Smooth muscle cell (in vitro differentiated cells): ENCODE results near the gene AADACL4. TPM values are rescaled to one million over a fixed set of nuclear protein-coding genes. Genes with fewer than 3 reads are reported as not detected.

Experiments
- DNase-seq: peaks from one replicate; lab custom pipeline; 2025; ENCODE audit not compliant: unreplicated experiment; lab: John Stamatoyannopoulos, UW
- H2AFZ ChIP-seq: fragments of 200-600 bp; sonication (generic); 2 replicates; pipeline ENCODE4 v1.6.0; 2016; ENCODE audit warnings: antibody characterized with exemption, low read depth, mild to moderate bottlenecking
- H3F3A ChIP-seq: fragments of 200-600 bp; sonication (generic); 2 replicates; pipeline ENCODE4 v1.6.0; 2017; ENCODE audit warnings: antibody characterized with exemption, low read depth
- H3K27ac ChIP-seq: fragments of 200-600 bp; sonication (generic); 2 replicates; pipeline ENCODE4 v1.5.1; 2016; ENCODE audit warnings: low read depth, mild to moderate bottlenecking
- H3K27me3 ChIP-seq: fragments of 200-600 bp; sonication (generic); 2 replicates; pipeline ENCODE4 v1.6.1; 2016; ENCODE audit warnings: low read depth, mild to moderate bottlenecking
- H3K36me3 ChIP-seq: fragments of 200-600 bp; sonication (generic); 2 replicates; pipeline ENCODE4 v1.5.1; 2016; ENCODE audit warnings: low read depth
- H3K4me1 ChIP-seq: fragments of 200-600 bp; sonication (generic); 2 replicates; pipeline ENCODE4 v1.5.1; 2016; ENCODE audit warnings: low read depth
- H3K4me2 ChIP-seq: fragments of 200-600 bp; sonication (generic); 2 replicates; pipeline ENCODE4 v1.6.0; 2016; ENCODE audit warnings: mild to moderate bottlenecking
- H3K4me3 ChIP-seq: fragments of 200-600 bp; sonication (generic); 2 replicates; pipeline ENCODE4 v1.5.1; 2016; ENCODE audit warnings: mild to moderate bottlenecking
- H3K79me2 ChIP-seq: fragments of 200-600 bp; sonication (generic); 2 replicates; pipeline ENCODE4 v1.6.0; 2016; ENCODE audit warnings: low read depth, mild to moderate bottlenecking
- H3K9ac ChIP-seq: fragments of 200-600 bp; sonication (generic); 2 replicates; pipeline ENCODE4 v1.6.0; 2016; ENCODE audit warnings: low read depth
- H3K9me3 ChIP-seq: fragments of 200-600 bp; sonication (generic); replicated peaks from 2 replicates; pipeline ENCODE4 v1.5.1; 2016; ENCODE audit warnings: low read depth
- H4K20me1 ChIP-seq: fragments of 200-600 bp; sonication (generic); 2 replicates; pipeline ENCODE4 v1.6.0; 2016; ENCODE audit warnings: low read depth
- WGBS: methylation state at CpG from one replicate; pipeline ENCODE4 v1.1.7; 2016; ENCODE audit warnings: low lambda C conversion rate; 5-methylcytosine and 5-hydroxymethylcytosine counted together
- polyA plus RNA-seq: library from polyadenylated mRNA; unstranded; fragments of >200 nt; fragmentation: Nextera tagmentation; extraction: Ambion mirVana; gene quantifications from 2 replicates; pipeline ENCODE4 v1.2.1, GENCODE V29; 2016
- total RNA-seq: library from RNA; depleted of rRNA; stranded (reverse); fragments of >200 nt; gene quantifications from 2 replicates; pipeline ENCODE4 v1.2.3, GENCODE V29; 2014
- TF ChIP-seq, protein P1 (sequence below): fragments of 200-600 bp; sonication (generic); IDR thresholded peaks from 2 replicates; pipeline ENCODE4 v1.5.1; 2017; ENCODE audit warnings: borderline replicate concordance, mild to moderate bottlenecking, antibody characterized with exemption; ENCODE audit not compliant: insufficient read depth, poor library complexity, severe bottlenecking

AADACL4 gene
- total and polyA plus RNA-seq, 2 experiments from 2014 or later, result not detected

DNA sequence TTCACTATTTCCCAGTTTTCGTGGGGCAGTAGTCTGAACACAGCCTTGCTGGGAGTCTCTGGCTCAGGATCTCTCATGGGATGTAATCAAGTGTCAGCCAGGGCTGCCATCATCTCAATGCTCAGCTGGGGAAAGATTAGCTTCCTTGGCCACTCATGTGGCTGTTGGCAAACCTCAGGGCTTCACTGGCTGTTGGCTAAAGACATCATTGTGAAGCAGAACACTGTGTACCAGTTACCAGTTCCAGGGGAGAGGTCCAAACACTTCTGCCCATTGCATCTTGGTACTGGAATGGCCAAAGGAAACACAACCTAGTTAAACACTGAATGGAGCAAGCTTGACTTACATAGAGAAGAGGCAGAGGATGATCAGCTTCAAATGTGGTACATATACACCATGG, 33.7 kb downstream of the AADACL4 start:
- no peaks in the 10 kb centered on the region for H3K9me3 ChIP-seq
- no peak for DNase-seq
- H3K27ac ChIP-seq, result no peak overlapping the region
- no peak overlapping the region for H2AFZ ChIP-seq
- no peaks in the 10 kb centered on the region for H3F3A ChIP-seq
- no peak overlapping the region for H3K4me2 ChIP-seq
- H4K20me1 ChIP-seq, result no peaks in the 10 kb centered on the region
- TF ChIP-seq, protein P1, sequence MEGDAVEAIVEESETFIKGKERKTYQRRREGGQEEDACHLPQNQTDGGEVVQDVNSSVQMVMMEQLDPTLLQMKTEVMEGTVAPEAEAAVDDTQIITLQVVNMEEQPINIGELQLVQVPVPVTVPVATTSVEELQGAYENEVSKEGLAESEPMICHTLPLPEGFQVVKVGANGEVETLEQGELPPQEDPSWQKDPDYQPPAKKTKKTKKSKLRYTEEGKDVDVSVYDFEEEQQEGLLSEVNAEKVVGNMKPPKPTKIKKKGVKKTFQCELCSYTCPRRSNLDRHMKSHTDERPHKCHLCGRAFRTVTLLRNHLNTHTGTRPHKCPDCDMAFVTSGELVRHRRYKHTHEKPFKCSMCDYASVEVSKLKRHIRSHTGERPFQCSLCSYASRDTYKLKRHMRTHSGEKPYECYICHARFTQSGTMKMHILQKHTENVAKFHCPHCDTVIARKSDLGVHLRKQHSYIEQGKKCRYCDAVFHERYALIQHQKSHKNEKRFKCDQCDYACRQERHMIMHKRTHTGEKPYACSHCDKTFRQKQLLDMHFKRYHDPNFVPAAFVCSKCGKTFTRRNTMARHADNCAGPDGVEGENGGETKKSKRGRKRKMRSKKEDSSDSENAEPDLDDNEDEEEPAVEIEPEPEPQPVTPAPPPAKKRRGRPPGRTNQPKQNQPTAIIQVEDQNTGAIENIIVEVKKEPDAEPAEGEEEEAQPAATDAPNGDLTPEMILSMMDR, result no peak
- WGBS, result 90% methylated on average over 1 of the region's 1 CpG
- no peak overlapping the region for H3K9ac ChIP-seq
- no peaks in the 10 kb centered on the region for H3K36me3 ChIP-seq
- H3K4me1 ChIP-seq, result no peaks in the 10 kb centered on the region
- no peak overlapping the region for H3K4me3 ChIP-seq
- no peaks in the 10 kb centered on the region for H3K79me2 ChIP-seq
- no peaks in the 10 kb centered on the region for H3K27me3 ChIP-seq

DNA sequence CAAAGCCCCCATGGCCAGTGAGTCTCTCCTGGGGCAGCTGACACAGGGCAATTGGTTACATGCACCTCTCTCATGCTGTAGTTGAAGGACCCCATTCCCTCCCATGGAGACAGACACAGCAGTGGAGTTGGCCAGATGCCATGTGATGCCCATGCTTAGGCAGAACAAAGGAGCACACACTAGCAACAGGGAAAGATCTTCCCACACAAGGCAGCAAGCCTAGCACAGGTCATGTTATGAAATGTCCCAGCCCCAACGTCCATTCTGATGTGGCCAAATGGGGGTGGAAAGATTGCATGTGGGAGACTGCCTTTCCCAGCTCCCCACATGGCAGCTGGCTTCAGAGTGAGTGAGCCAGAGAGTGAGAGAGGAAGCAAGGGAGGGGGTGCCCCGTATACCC, 34.5 kb downstream of the AADACL4 start:
- H4K20me1 ChIP-seq, result no peaks in the 10 kb centered on the region
- TF ChIP-seq, protein P1, result no peak
- H3K4me1 ChIP-seq, result no peaks in the 10 kb centered on the region
- no peak overlapping the region for H2AFZ ChIP-seq
- no peak overlapping the region for H3K4me3 ChIP-seq
- no peak overlapping the region for H3K27ac ChIP-seq
- no peak for DNase-seq
- H3F3A ChIP-seq, result no peaks in the 10 kb centered on the region
- H3K9ac ChIP-seq, result no peak overlapping the region
- H3K9me3 ChIP-seq, result no peaks in the 10 kb centered on the region
- no peaks in the 10 kb centered on the region for H3K79me2 ChIP-seq
- H3K4me2 ChIP-seq, result no peak overlapping the region
- no peaks in the 10 kb centered on the region for H3K36me3 ChIP-seq
- WGBS, result 88% methylated on average over 2 of the region's 2 CpGs
- no peaks in the 10 kb centered on the region for H3K27me3 ChIP-seq

DNA sequence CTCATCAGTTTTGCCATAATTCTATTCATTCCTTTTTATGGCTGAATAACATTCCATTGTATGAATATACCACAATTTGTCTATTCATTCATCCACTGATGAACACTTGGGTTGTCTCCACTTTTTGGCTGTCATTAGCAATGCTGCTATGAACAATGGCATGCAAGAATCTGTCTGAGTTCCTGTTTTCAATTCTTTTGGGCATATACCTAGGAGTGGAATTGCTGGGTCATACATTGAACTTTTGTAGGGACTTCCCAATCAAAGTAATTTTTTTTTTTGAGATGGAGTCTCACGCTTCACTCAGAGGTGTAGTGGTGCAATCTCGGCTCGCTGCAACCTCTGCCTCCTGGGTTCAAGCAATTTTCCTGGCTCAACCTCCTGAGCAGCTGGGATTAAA, 34.9 kb downstream of the AADACL4 start:
- Histone ChIP-seq H2AFZ (no peak overlapping the region), H3K9me3 (no peaks in the 10 kb centered on the region), H3K27ac (no peak overlapping the region), H3K79me2 (no peaks in the 10 kb centered on the region), H3K36me3 (no peaks in the 10 kb centered on the region), H3K27me3 (no peaks in the 10 kb centered on the region), H3F3A (no peaks in the 10 kb centered on the region), H4K20me1 (no peaks in the 10 kb centered on the region), H3K4me1 (no peaks in the 10 kb centered on the region), H3K4me3 (no peak overlapping the region), H3K4me2 (no peak overlapping the region), H3K9ac (no peak overlapping the region)
- TF ChIP-seq, protein P1, result no peak
- DNase-seq, result no peak
- WGBS, result 92% methylated on average over 3 of the region's 3 CpGs

DNA sequence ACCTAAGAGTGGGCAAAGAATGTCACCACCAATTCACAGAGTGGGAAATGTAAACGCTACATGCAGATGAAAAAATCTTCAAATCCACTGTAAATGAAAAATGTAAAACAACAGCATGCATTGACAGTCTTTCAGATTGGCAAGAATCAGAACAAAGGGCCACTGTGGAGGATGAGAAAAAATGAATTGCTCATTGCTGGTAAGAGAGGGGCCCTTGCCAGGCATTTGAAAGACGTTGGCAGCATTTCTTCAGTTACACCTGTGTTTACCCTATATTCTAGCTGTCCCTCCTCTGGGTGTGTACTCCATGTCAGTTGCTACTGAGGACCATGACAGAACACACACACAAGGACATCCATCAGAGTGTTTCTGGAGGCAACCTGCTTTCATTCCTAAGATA, 46.3 kb downstream of the AADACL4 start:
- Histone ChIP-seq H3K4me1 (no peaks in the 10 kb centered on the region), H3K27ac (no peak overlapping the region), H3K36me3 (no peaks in the 10 kb centered on the region), H2AFZ (no peak overlapping the region), H4K20me1 (no peaks in the 10 kb centered on the region), H3K4me3 (no peak overlapping the region), H3K79me2 (no peaks in the 10 kb centered on the region), H3K9ac (no peak overlapping the region), H3K9me3 (no peaks in the 10 kb centered on the region), H3K4me2 (no peak overlapping the region), H3F3A (no peaks in the 10 kb centered on the region), H3K27me3 (peaks cover 2% of the 10 kb centered on the region)
- WGBS, result 81% methylated on average over 2 of the region's 2 CpGs
- DNase-seq, result no peak
- TF ChIP-seq, protein P1, result no peak
